Trophoblast cell (in vitro differentiated cells and primary cell): ENCODE results near the gene LMF2.

ENCODE experiments used
- DNase-seq, 2 donors: peaks; one replicate each; pipeline ENCODE4 v3.0.0-alpha.2; 2016
- H2AFZ ChIP-seq: 2 replicates; pipeline ENCODE4 v1.6.1; 2013; ENCODE audit warnings: low read length, moderate library complexity, mild to moderate bottlenecking; ENCODE audit not compliant: insufficient read depth, poor library complexity
- H2AK5ac ChIP-seq: 2 replicates; pipeline ENCODE4 v1.6.1; 2013; ENCODE audit warnings: mild to moderate bottlenecking, low read length
- H2BK120ac ChIP-seq: 2 replicates; pipeline ENCODE4 v1.6.1; 2013; ENCODE audit warnings: low read length, mild to moderate bottlenecking, moderate library complexity; ENCODE audit not compliant: insufficient read depth, poor library complexity
- H2BK12ac ChIP-seq: 2 replicates; pipeline ENCODE4 v1.6.1; 2013; ENCODE audit warnings: mild to moderate bottlenecking, low read length, moderate library complexity
- H2BK5ac ChIP-seq: 2 replicates; pipeline ENCODE4 v1.6.1; 2013; ENCODE audit warnings: low read length, low read depth, moderate library complexity, mild to moderate bottlenecking; ENCODE audit not compliant: poor library complexity
- H3K14ac ChIP-seq: 2 replicates; pipeline ENCODE4 v1.6.1; 2013; ENCODE audit warnings: mild to moderate bottlenecking, low read length
- H3K18ac ChIP-seq: 2 replicates; pipeline ENCODE4 v1.6.1; 2013; ENCODE audit warnings: mild to moderate bottlenecking, low read length
- H3K23ac ChIP-seq: 2 replicates; pipeline ENCODE4 v1.6.1; 2013; ENCODE audit warnings: low read length
- H3K27ac ChIP-seq: 2 replicates; pipeline ENCODE4 v1.5.1; 2013; ENCODE audit warnings: low read depth, mild to moderate bottlenecking, inconsistent platforms, low read length, moderate library complexity
- H3K27me3 ChIP-seq: 2 replicates; pipeline ENCODE4 v1.6.1; 2013; ENCODE audit warnings: inconsistent platforms, mild to moderate bottlenecking, low read length, moderate library complexity; ENCODE audit not compliant: insufficient read depth
- H3K36me3 ChIP-seq, 2 experiments: 1 replicate in 1 of 2; 2 replicates in 1 of 2; pipeline ENCODE4 v1.6.1; 2013; ENCODE audit warnings: low read length in 2 of 2, mild to moderate bottlenecking in 2 of 2, moderate library complexity in 1 of 2; ENCODE audit not compliant: insufficient read depth in 2 of 2, control insufficient read depth in 1 of 2
- H3K4ac ChIP-seq: 2 replicates; pipeline ENCODE4 v1.6.1; 2013; ENCODE audit warnings: low read depth, mild to moderate bottlenecking, low read length, moderate library complexity
- H3K4me1 ChIP-seq, 2 experiments: 1 replicate in 1 of 2; 2 replicates in 1 of 2; pipeline ENCODE4 v1.6.1; 2013; ENCODE audit warnings: low read length in 2 of 2, mild to moderate bottlenecking in 2 of 2, moderate library complexity in 1 of 2; ENCODE audit not compliant: insufficient read depth in 2 of 2, control insufficient read depth in 1 of 2
- H3K4me2 ChIP-seq: 2 replicates; pipeline ENCODE4 v1.6.1; 2013; ENCODE audit warnings: inconsistent platforms, mild to moderate bottlenecking, low read length, moderate library complexity
- H3K4me3 ChIP-seq: 2 replicates; pipeline ENCODE4 v1.5.1; 2013; ENCODE audit warnings: mild to moderate bottlenecking, low read depth, low read length, inconsistent platforms
- H3K79me1 ChIP-seq: one replicate; pipeline ENCODE4 v1.6.1; 2013; ENCODE audit warnings: low read length
- H3K79me2 ChIP-seq: 2 replicates; pipeline ENCODE4 v1.6.1; 2013; ENCODE audit warnings: low read length, mild to moderate bottlenecking; ENCODE audit not compliant: control insufficient read depth, insufficient read depth, poor library complexity
- H3K9ac ChIP-seq: 2 replicates; pipeline ENCODE4 v1.6.1; 2013; ENCODE audit warnings: mild to moderate bottlenecking, low read length
- H3K9me3 ChIP-seq: 2 replicates; pipeline ENCODE4 v1.6.1; 2013; ENCODE audit warnings: low read depth, mild to moderate bottlenecking, control low read depth, inconsistent platforms, low read length; ENCODE audit not compliant: insufficient read depth
- H4K12ac ChIP-seq: 2 replicates; pipeline ENCODE4 v1.6.1; 2013; ENCODE audit warnings: low read depth, mild to moderate bottlenecking, low read length, moderate library complexity
- H4K8ac ChIP-seq: 2 replicates; pipeline ENCODE4 v1.6.1; 2013; ENCODE audit warnings: low read depth, mild to moderate bottlenecking, low read length, moderate library complexity
- H4K91ac ChIP-seq: one replicate; pipeline ENCODE4 v1.6.1; 2013; ENCODE audit warnings: low read depth, mild to moderate bottlenecking, low read length, moderate library complexity
- WGBS: extraction: QIAGEN DNeasy Blood & Tissue Kit; methylation state at CpG from one replicate; pipeline ENCODE4 v1.1.7; 2013; ENCODE audit warnings: missing lambda C conversion rate; ENCODE audit not compliant: insufficient read length, insufficient coverage; ENCODE audit errors: extremely low coverage; 5-methylcytosine and 5-hydroxymethylcytosine counted together

The LMF2 gene

GRCh38 chr22:50454556-50455075 lies 52.9 kb downstream of the LMF2 start:
- Histone ChIP-seq H3K23ac (no peak overlapping the region), H2BK120ac (no peak overlapping the region), H2AK5ac (no peak overlapping the region), H3K27ac (no peak overlapping the region), H3K18ac (no peak overlapping the region), H3K14ac (no peak overlapping the region), H2BK12ac (no peak overlapping the region), H2AFZ (no peak overlapping the region), H2BK5ac (no peak overlapping the region), H3K79me1 (no peaks in the 10 kb centered on the region), H3K36me3 (peaks cover 60 to 63% of the 10 kb centered on the region in 2 experiments), H3K4me2 (no peak overlapping the region), H4K91ac (no peak overlapping the region), H4K8ac (no peak overlapping the region), H3K9ac (no peak overlapping the region), H3K4me3 (no peak overlapping the region), H3K27me3 (no peaks in the 10 kb centered on the region), H3K79me2 (no peaks in the 10 kb centered on the region), H3K4me1 (no peaks in the 10 kb centered on the region), H4K12ac (no peak overlapping the region), H3K4ac (no peak overlapping the region), H3K9me3 (peaks cover 2% of the 10 kb centered on the region)
- WGBS, result no CpG with 5 or more reads among the region's 27 CpGs
- DNase-seq, result no peak
